CD4-positive, CD25-positive, alpha-beta regulatory T cell (primary cell): Measurements from ENCODE around the gene SLAMF1. TPM values are rescaled to one million over a fixed set of nuclear protein-coding genes. Genes with fewer than 3 reads are reported as not detected.

Experiments
- ATAC-seq, 2 donors: fragments of 150-1000 bp; cut with Tn5 transposase; one replicate each; pipeline ENCODE4 v1.10.0; 2021; ENCODE audit warnings: low read depth in 2 of 2, moderate number of reproducible peaks in 2 of 2, moderate library complexity in 1 of 2
- DNase-seq, 3 donors: peaks; one replicate each; pipeline versions ENCODE4 v3.0.0 to v3.0.0-alpha.2; 2012 to 2022; ENCODE audit warnings: mixed read lengths in 1 of 3
- H3K27ac ChIP-seq: one replicate; pipeline ENCODE4 v1.7.0; 2013; ENCODE audit warnings: mild to moderate bottlenecking, low read length; ENCODE audit not compliant: insufficient read depth, poor library complexity, severe bottlenecking
- H3K27me3 ChIP-seq: one replicate; pipeline ENCODE4 v1.7.0; 2013; ENCODE audit warnings: low read length; ENCODE audit not compliant: control insufficient read depth, insufficient read depth
- H3K36me3 ChIP-seq: one replicate; pipeline ENCODE4 v1.7.0; 2013; ENCODE audit warnings: mild to moderate bottlenecking, low read length, moderate library complexity; ENCODE audit not compliant: control insufficient read depth, insufficient read depth
- H3K4me1 ChIP-seq: 2 replicates; pipeline ENCODE4 v1.7.0; 2013; ENCODE audit warnings: mild to moderate bottlenecking, low read length; ENCODE audit not compliant: insufficient read depth, control insufficient read depth, poor library complexity, severe bottlenecking
- H3K4me3 ChIP-seq: one replicate; pipeline ENCODE4 v1.7.0; 2013; ENCODE audit warnings: low read depth, mild to moderate bottlenecking, low read length, moderate library complexity
- H3K9me3 ChIP-seq, 2 experiments: 1 replicate in 1 of 2; 2 replicates in 1 of 2; pipeline ENCODE4 v1.7.0; 2013; ENCODE audit warnings: low read length in 2 of 2, mild to moderate bottlenecking in 1 of 2, moderate library complexity in 1 of 2; ENCODE audit not compliant: control insufficient read depth in 2 of 2
- H3K27ac Mint-ChIP-seq, 3 donors: one replicate each; pipeline ENCODE4 v1.8.0; 2020 to 2022; ENCODE audit warnings: mild to moderate bottlenecking in 3 of 3, mixed read lengths in 3 of 3, moderate library complexity in 2 of 3
- H3K27me3 Mint-ChIP-seq: one replicate; pipeline ENCODE4 v1.8.0; 2022; ENCODE audit warnings: mild to moderate bottlenecking, mixed read lengths
- H3K36me3 Mint-ChIP-seq: one replicate; pipeline ENCODE4 v1.8.0; 2020; ENCODE audit warnings: mixed read lengths
- H3K4me1 Mint-ChIP-seq, 4 donors: one replicate each; pipeline ENCODE4 v1.8.0; 2020 to 2022; ENCODE audit warnings: mixed read lengths in 4 of 4, mild to moderate bottlenecking in 1 of 4
- H3K4me3 Mint-ChIP-seq, 4 donors: one replicate each; pipeline ENCODE4 v1.8.0; 2020 to 2022; ENCODE audit warnings: mild to moderate bottlenecking in 4 of 4, mixed read lengths in 4 of 4, moderate library complexity in 3 of 4
- H3K9me3 Mint-ChIP-seq, 7 donors: one replicate each; pipeline ENCODE4 v1.8.0; 2020 to 2022; ENCODE audit warnings: mixed read lengths in 7 of 7, mild to moderate bottlenecking in 3 of 7, moderate library complexity in 2 of 7
- polyA plus RNA-seq, 4 donors: library from polyadenylated mRNA; unstranded; fragments of 300-500 nt; fragmentation: Illumina TruSeq; gene quantifications; one replicate each; pipeline ENCODE4 v1.2.3, GENCODE V29; 2021
- total RNA-seq: library from RNA; stranded (reverse); gene quantifications from one replicate; pipeline ENCODE4 v1.2.3, GENCODE V29; 2022

Gene SLAMF1
- total and polyA plus RNA-seq, 5 donors from 2014 or later: 33.5 to 70.3 (median 44.2) TPM

DNA sequence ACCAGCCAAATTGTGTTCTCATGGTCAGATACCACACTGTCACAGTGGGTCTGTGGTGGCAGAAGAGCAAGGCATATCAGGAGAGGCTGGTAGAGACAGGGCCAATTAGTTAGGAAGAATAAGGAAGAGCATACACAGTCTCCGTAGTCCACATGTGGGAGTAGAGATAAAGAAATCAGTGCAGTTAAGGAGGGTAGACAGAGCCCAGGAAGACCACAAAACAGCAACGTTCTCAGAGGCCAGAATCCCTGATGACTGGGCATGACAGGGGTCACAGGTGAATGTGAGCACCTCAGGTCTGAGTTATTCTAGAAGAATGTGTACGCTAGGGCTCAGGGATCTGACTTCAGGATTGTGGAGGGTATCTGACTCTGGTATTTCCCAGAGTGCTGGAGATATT lies 33.0 kb upstream of the SLAMF1 start:
- Histone ChIP-seq H3K4me3 (no peak overlapping the region), H3K27ac (no peak overlapping the region), H3K4me1 (peaks cover 37% of the 10 kb centered on the region), H3K9me3 (no peaks in the 10 kb centered on the region), H3K27me3 (no peaks in the 10 kb centered on the region), H3K36me3 (peaks cover 70% of the 10 kb centered on the region)
- peak overlapping the region in 2 of 3 donors; percentile 6 to 70 for H3K27ac Mint-ChIP-seq
- H3K9me3 Mint-ChIP-seq: no peaks in the 10 kb centered on the region
- H3K4me3 Mint-ChIP-seq: no peak overlapping the region
- DNase-seq (no peak), ATAC-seq (no peak)
- H3K27me3 Mint-ChIP-seq: no peaks in the 10 kb centered on the region
- H3K4me1 Mint-ChIP-seq: peaks cover 22 to 48% (median 41%) of the 10 kb centered on the region in 4 donors
- H3K36me3 Mint-ChIP-seq: peaks cover 43% of the 10 kb centered on the region

DNA sequence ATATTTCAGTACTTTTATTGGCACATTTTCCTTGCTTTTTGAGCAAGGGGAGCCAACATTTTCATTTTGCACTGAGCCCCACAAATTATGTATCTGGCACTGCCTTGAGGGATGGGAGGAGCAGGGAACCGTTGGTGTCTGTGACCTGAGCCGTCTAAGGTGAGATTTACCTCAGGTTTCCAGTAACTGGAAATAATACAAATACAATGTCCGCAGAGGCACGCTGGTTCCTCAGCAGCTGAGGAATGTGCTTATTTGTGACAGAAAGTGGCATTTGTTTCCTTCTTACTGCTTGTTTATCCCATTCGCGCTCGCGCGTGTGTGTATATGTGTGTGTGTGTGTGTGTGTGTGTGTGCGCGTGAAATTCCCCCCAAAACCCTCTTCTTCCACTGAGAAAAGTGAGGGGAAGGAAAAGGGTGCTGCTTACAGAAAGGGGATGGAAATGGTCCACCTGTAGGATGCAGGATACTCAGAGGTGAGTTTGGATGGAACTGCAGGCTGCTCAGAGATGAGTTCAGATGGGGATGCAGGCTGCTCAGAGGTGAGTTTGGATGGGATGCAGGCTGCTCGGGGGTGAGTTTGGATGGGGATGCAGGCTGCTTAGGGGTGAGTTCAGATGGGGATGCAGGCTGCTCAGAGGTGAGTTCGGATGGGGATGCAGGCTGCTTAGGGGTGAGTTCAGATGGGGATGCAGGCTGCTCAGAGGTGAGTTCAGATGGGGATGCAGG lies 30.2 kb upstream of the SLAMF1 start:
- peaks cover 11 to 19% (median 15%) of the 10 kb centered on the region in 4 donors for H3K4me1 Mint-ChIP-seq

DNA sequence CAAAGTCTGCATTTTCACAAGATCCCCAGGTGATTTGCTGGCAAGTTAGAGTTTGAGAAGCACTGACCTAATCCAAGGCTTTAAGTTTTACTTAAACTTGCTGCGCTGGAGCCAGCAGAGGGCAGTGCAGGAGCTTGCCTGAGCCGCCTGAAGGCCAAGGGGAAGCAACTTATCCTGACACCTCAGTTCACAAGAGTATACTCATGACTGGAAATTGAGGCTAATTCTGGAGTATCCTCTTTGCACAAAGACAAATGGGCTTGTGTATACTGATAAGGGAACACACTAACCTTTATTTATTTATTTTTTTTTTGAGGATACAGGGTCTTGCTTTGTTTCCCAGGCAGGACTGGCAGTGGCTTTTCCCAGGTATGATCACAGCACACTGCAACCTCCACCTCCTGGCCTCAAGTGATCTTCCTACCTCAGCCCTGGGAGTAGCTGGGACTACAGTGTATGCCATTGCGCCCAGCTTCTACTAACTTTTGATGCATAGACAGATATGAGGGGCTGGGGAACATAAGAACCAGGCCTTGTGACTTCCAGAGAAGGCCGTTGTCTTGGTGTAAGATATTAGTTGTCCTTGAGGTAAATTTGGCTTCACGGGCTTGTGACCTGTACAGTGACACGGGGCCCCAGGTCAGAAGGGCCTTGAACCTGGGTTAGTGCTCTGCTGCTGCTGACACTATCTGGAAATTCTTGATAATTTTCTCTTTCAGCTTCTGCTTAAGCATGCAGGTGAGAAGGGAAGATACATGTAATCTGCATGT lies 29.0 kb upstream of the SLAMF1 start:
- no peaks in the 10 kb centered on the region for H3K27me3 ChIP-seq
- peak overlapping the region; percentile 60 for H3K27ac ChIP-seq
- Mint-ChIP-seq H3K4me3 (peak overlapping the region in 2 of 4 donors; percentile 40 to 63), H3K27ac (peak overlapping the region in 2 of 3 donors; percentile 45 to 65), H3K36me3 (peaks cover 19% of the 10 kb centered on the region), H3K4me1 (peaks cover 0 to 17% (median 13%) of the 10 kb centered on the region in 4 donors), H3K9me3 (no peaks in the 10 kb centered on the region), H3K27me3 (no peaks in the 10 kb centered on the region)
- peaks cover 42% of the 10 kb centered on the region for H3K4me1 ChIP-seq
- DNase-seq (peak; percentile 58 to 87 (median 69)), ATAC-seq (peak; percentile 77 to 79)
- H3K36me3 ChIP-seq: peaks cover 46% of the 10 kb centered on the region
- H3K4me3 ChIP-seq: peak overlapping the region; percentile 33
- no peaks in the 10 kb centered on the region for H3K9me3 ChIP-seq

More for the DNA sequence above, 30.2 kb upstream of the SLAMF1 start:
- Histone ChIP-seq H3K36me3 (peaks cover 58% of the 10 kb centered on the region), H3K27ac (no peak overlapping the region), H3K9me3 (no peaks in the 10 kb centered on the region), H3K4me1 (peaks cover 39% of the 10 kb centered on the region), H3K27me3 (no peaks in the 10 kb centered on the region), H3K4me3 (no peak overlapping the region)
- DNase-seq: no peak
- Mint-ChIP-seq H3K9me3 (no peaks in the 10 kb centered on the region), H3K4me3 (no peak overlapping the region), H3K27ac (peak overlapping the region in 1 of 3 donors; percentile 47), H3K36me3 (peaks cover 28% of the 10 kb centered on the region), H3K27me3 (no peaks in the 10 kb centered on the region)
- ATAC-seq: no peak

DNA sequence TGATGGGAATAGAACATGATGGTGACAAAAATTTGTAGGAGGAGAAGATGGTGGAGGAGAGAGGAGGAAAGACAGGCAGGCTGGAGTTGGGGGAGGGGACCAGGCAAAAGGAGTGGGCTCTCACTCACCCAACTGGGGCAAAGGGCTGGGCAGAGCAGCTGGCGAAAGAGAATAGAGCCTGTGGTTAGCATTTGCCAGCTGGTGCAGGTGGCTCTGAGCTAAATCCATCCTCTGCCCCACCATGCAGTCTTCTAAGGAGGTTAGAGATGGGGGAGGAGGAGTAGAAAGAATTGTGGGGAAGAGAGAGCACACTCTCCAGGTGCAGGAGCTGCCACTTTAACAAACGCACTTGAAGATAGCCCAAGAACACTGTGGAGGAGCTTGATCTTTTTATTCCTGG lies 27.6 kb upstream of the SLAMF1 start:
- H3K27ac ChIP-seq: no peak overlapping the region
- H3K4me1 ChIP-seq: peaks cover 42% of the 10 kb centered on the region
- no peaks in the 10 kb centered on the region for H3K9me3 ChIP-seq
- H3K4me3 ChIP-seq: no peak overlapping the region
- Mint-ChIP-seq H3K4me1 (peaks cover 0 to 20% (median 15%) of the 10 kb centered on the region in 4 donors), H3K27me3 (no peaks in the 10 kb centered on the region), H3K4me3 (no peak overlapping the region), H3K36me3 (peaks cover 13% of the 10 kb centered on the region), H3K9me3 (peaks cover 0 to 2% (median 0%) of the 10 kb centered on the region in 7 donors), H3K27ac (no peak overlapping the region)
- DNase-seq: no peak
- no peak for ATAC-seq
- peaks cover 32% of the 10 kb centered on the region for H3K36me3 ChIP-seq
- no peaks in the 10 kb centered on the region for H3K27me3 ChIP-seq

DNA sequence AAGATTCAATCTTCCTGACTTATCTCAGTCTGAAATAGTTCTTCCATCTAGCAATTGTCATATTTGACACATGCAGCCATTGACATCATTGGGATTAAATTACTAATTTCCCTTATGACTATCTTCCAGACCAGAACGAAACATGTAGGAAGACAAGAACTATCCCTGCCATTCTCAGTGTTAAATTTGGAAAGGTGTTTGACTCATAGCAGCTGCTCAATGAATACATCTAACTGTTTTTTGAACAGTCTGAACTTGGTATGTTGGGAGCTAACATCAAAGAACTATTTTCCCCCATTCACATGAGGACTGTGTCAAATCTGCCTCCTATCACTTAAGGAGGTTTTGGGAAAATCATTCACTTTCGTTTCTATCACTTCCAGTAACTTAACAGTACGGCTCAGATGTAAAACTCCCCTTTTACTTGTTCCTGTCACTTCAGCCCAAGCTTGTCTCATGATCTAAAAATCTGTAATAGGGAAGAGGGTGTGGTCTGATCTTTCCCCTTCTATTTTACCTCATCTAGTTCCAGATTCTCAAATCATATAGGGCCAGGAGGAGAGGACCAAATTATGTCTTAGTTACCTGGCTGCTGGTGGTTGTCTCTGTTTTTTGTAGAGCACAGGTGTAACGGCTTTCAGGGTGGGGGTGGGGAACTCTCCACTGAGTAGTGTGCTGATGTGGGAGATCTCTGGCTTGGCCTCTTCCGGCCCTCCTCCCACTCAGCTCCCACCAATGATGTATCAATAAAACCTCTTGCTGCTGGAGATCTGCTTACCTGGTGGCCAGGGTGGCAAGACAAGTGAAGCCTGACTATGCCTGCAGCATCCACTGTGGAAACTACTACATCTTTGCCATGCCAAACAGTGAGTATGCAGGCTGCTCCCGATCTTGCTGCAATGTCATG lies 26.2 kb upstream of the SLAMF1 start:
- no peak overlapping the region for H3K4me3 Mint-ChIP-seq
- peaks cover 7% of the 10 kb centered on the region for H3K36me3 Mint-ChIP-seq
- no peak overlapping the region for H3K27ac Mint-ChIP-seq
- peaks cover under 1 to 20% (median 16%) of the 10 kb centered on the region in 4 donors for H3K4me1 Mint-ChIP-seq
- Histone ChIP-seq H3K27me3 (no peaks in the 10 kb centered on the region), H3K4me1 (peaks cover 42% of the 10 kb centered on the region), H3K27ac (peak overlapping the region; percentile 57), H3K4me3 (peak overlapping the region; percentile 46), H3K9me3 (no peaks in the 10 kb centered on the region), H3K36me3 (peaks cover 18% of the 10 kb centered on the region)
- peaks cover 0 to 2% (median 0%) of the 10 kb centered on the region in 7 donors for H3K9me3 Mint-ChIP-seq
- DNase-seq (peak in 1 of 3 donors; percentile 75), ATAC-seq (peak; percentile 32 to 57)
- no peaks in the 10 kb centered on the region for H3K27me3 Mint-ChIP-seq

DNA sequence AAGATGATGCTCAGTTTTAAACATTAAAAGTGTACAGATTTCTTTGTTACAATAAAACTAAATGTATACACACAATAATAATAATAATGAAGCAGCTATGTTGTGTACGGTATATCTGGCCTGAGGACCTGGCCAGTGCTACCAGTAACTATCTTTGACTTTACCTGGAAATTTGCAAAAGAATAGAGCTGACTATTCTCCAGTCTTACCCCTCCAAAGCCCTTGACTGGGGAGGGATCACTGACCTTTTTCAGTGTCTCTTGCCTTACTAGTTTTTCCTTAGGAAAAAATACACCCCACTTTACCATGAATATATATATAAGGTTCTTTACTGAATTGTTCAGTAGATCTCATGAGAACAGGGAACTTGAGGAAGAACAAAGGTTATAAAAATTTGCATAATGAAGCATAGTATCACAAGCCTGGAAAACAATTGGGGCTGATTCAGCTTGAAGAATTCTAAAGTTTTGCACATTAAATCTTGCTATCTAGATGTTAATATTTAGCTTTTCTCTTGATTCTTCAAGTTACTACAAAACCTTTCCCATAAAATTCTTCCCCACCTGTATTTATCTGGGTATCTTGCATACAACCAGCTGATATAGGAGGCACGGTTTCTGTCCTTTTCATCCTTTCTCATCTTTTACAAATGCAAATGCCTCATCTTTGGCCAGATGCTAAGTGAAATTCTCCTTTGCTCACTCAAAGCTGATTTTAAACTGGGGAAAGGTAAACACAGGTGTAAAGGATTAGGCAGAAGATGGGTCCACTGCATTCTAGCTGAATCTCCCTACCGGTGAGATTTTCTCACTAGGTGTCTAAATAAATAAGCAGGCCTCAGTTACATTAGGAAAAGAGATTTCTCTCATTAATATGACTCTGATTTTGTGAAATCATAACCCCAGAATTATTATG lies 25.0 kb upstream of the SLAMF1 start:
- no peak overlapping the region for H3K27ac ChIP-seq
- no peak overlapping the region for H3K4me3 ChIP-seq
- peaks cover 44% of the 10 kb centered on the region for H3K4me1 ChIP-seq
- H3K4me3 Mint-ChIP-seq: no peak overlapping the region
- H3K27me3 Mint-ChIP-seq: no peaks in the 10 kb centered on the region
- no peaks in the 10 kb centered on the region for H3K36me3 Mint-ChIP-seq
- ATAC-seq (no peak), DNase-seq (no peak)
- H3K4me1 Mint-ChIP-seq: peaks cover 12 to 26% (median 25%) of the 10 kb centered on the region in 4 donors
- H3K27me3 ChIP-seq: no peaks in the 10 kb centered on the region
- no peak overlapping the region for H3K27ac Mint-ChIP-seq
- H3K36me3 ChIP-seq: peaks cover 7% of the 10 kb centered on the region
- no peaks in the 10 kb centered on the region for H3K9me3 ChIP-seq
- peaks cover 0 to 2% (median 0%) of the 10 kb centered on the region in 7 donors for H3K9me3 Mint-ChIP-seq
